Stimulated activated CD8-positive, alpha-beta memory T cell treated with anti-CD3 and anti-CD28 coated beads, Interleukin-7, amount 100 ng/mL, for 1 hour (primary cell): ENCODE results near the gene PDIA6.
"Not testable (repeated sequence)": the region's sequence is repeated elsewhere in the genome, so short reads cannot be mapped to it uniquely, and the experiment has no call there.

Source experiments
- DNase-seq, 2 donors: peaks; one replicate each; pipeline ENCODE4 v3.0.0-alpha.2; 2020; ENCODE audit warnings: low read depth in 2 of 2

Gene PDIA6

GRCh38 chr2:10780821-10781220 is 31.8 kb downstream of the PDIA6 start:
- DNase-seq: not testable (repeated sequence)

DNA sequence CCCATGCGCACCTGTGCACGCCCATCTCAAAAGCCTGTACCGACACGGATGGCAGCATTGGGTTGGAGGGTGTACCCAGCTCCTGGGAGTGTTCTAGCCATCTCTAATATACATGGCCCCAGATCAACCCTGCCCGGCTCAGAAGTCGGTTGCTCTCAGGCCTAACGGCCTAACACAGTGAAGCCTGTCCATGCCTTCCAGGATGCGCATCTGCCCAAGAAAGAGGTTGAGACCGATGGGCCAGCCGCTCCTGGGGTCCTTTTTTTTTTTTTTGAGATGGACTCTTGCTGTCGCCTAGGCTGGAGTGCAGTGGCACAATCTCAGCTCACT is 32.1 kb downstream of the PDIA6 start:
- DNase-seq: no peak

- DNase-seq: no peak
Observed at GRCh38 chr2:10779776-10780490, 32.7 kb downstream of the PDIA6 start.

DNA sequence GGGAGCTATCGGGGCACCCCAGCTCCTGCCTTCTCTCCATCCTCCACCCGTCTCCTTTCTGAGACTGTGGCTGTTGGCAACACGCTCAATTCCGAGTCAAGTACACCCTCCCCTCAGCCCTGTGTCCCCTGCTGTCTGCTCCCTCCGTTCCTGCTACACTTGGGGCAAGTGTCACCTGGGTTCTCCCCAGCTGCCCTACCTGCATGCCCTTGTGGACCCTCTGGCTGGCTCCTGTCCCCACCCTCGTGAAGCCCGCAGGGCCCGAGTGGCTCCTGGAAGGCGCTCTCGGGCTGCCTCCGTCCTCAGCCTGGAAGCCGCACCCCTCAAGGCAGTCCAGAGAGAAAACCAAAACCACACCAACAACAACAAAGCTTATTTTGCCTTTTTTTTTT is 33.9 kb downstream of the PDIA6 start:
- no peak for DNase-seq

DNA sequence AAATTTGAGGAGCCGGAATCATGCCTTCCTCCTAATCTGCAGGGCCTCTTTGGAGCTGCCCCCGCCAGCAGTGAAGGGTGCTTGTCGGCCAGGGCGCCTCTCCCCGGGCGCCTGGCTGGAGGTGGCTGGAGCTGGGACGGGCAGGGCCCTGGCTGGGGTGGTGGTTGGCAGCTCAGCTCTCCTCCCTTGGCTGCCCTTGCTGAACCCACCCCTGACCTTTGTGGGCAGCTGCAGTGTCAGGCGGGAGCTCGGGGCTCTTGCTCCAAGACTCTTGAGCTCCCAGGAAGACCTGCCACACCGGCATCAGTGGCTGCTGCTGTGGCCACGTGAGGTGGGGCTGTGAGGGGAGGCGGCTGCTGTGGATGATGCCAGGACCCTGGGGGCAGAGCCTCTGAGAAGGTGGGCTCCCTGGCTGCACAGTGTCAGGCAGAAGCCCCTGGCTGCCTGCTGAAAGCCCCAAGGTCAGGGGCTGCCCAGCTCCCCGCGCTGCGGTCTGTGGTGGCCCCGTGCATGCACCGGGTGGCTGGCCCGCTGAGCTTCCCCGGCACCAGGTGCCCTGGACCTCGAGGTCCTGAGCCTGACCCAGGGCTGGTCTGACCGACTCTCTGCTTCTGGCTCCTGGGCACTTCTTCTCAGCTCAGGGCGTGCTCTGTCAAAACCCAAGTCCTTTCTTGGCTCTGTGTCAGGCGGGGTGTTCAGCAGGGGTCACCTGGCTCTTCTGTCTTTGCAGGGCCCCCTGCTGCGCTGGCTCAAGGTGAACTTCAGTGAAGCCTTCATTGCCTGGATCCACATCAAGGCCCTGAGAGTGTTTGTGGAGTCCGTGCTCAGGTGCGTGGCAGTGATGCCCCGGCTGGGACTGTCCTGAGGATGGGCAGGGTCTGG is 34.5 kb downstream of the PDIA6 start:
- DNase-seq: no peak

DNA sequence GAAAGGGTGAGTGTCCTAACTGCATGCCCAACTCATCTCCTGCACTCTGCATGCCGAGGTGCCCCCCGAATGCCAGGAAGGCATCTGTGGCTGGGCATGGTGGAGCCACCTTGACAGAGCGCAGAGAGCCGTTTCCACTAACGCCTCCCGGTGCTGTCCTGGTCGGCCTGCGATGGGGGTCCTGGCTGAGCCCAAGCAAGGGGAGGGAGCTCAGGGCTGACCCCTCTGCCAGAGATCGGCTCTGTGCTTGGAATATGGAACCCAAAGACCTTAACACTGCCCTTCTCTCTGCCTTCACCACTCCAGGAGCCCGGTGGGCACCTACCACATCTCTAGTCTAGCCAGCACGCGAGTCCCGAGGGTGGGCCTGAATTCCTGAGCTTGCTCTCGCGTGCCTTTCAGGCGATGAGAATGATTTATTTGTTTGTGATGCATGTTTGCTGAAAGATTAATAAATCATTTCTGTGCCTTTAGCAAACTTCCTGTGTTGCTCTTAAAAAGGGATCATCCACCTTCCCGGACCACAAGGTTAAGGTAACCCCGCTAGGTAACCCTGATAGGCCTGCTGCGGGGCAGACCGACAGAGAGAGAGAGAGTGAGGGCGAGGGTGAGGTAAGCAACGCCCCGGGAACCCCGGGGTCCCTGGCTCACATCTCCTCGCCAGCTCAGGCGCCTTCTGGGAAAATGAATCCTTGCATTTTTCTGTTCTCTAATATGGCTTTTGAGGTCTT is 35.3 kb downstream of the PDIA6 start:
- DNase-seq: no peak

- no peak for DNase-seq
Observed at GRCh38 chr2:10776231-10776977, 36.2 kb downstream of the PDIA6 start.

DNA sequence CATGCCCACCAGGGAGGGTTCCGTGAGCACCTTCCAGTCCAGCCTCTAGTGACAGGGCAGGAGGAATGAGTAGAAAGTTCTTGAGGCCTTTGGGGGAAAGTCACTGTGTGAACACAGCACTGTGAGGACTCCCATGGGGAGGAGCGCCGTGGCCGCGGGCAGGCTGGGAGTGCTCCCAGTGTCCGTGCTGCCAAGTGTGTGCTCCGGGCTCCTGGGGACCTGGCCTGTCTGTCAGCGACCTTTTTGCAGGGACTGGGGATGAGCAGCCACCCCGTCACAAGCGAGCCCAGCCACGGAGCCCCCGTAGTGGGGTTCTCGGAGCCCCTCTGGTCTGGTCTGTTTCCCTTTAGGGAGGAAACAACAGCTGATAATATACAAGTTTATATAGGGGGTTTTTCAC is 36.8 kb downstream of the PDIA6 start:
- no peak for DNase-seq

- no peak for DNase-seq
Observed at GRCh38 chr2:10775021-10775780, 37.4 kb downstream of the PDIA6 start.

GRCh38 chr2:10774394-10774793 is 38.2 kb downstream of the PDIA6 start:
- DNase-seq: no peak

GRCh38 chr2:10773821-10774341 is 38.7 kb downstream of the PDIA6 start:
- no peak for DNase-seq

DNA sequence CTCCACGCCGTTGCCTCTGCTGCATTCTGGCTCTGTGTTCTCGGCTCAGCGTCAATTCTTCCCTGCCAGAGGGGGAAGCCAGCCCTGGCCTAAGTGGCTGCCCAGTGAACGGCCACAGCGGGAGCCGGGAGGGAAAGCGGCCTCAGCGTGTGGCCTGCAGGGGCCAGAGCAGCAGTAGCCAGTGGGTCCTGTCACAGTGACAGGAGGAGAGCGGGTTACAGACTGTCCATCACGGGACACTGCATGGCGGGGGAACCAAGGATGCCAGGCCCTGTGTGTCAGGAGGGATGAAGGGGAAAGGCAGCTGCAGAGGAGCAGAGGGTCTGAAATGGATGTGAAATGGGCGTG is 39.7 kb downstream of the PDIA6 start:
- no peak for DNase-seq

- no peak for DNase-seq
Observed at GRCh38 chr2:10772201-10772867, 40.3 kb downstream of the PDIA6 start.

GRCh38 chr2:10771786-10772185 is 40.8 kb downstream of the PDIA6 start:
- DNase-seq: no peak

DNA sequence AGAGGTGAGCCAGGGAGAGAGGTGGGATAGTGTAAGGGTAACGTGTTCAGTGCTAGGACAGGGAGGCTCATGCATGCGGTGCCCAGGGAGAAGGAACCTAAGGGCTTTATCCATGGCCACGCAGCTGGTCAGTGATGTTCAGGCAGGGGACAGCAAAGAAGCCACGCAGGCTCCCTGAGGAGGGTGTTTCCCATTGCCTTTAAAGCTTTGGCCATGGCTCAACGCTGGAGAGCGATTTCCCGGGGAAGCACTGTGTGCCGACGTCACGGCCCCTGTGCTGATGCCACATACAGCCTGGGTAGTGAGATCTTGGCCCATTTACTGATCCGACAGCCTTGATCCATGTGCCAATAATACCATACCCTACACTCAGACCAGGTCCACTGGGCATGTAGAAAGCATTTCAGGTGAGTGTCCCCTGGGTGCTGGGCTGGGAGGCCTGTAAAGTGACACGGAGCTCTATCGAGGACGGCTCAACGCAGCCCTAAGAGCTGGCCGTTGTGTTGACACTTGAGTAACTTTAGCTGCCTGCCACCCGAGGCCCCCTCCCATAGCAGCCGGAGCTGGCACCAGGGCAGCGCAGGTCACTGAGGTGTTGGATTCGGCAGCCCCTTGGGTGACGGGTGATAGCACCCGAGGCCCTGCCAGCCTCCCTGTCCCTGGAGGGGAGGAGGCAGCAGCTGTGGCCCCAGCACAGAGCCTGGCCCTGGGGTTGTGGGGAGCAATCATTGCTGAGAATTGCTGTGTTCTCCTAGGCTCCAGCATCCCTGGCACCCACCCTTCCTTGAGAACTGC is 41.4 kb downstream of the PDIA6 start:
- no peak for DNase-seq

DNA sequence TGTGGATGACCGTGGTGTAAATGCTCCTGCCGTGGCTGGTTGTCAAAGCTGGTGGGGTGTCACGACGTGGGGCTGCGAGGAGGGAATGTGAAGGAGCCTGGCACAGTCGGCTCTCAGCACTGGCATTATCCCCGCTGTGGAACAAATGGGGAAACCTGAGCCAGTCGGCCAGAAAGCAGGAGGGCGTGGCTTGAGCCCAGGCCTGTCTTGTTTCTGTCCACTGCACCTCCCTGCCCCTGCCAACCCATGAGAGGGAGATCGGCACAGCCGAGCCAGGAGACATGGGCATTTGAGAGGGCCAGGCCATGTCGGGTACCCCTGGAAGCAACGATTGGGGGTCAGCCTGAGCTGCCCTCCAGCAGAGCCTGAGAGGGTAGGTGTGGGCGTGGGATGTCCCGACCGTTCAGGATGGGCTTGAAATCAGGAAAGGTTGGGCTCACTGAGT is 44.5 kb downstream of the PDIA6 start:
- DNase-seq: no peak

DNA sequence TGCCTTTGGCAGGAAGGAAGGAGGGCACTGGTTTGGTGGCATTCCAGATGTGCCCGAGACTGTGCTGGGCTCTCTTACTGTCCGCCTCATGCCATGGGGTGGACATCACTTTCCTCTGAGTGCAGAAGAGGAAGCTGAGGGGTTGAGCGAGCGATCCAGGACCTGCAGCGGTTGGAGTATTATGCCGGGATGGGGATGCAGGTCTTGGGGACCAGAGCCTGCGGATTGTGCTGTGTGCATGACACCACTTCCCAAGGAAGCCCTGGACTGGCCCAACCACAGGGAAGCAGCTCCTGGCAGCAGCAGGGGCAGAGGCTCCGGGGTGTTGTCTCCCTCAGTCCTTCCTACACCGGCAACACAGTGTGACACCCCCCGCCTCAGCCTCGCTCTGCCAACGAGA is 46.7 kb downstream of the PDIA6 start:
- no peak for DNase-seq

DNA sequence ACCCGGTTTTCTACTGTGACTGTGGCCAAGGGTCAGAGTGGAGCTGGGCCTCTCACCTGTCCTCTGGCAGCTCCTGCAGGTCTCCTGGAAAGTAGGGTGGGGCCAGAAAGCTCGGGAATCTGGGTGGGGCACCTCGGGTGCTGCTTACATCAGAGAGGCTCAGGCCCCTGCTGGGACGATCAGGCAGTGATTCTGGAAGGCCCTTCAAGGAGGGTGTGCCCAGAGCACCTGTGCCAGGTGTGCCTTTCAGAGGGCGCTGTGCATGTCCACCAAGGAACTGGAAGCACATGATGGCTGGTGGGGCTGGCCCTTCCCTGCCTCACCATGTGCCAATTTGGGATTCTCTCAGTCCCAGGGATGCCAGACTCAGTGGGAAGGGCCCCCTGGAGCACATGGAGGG is 47.1 kb downstream of the PDIA6 start:
- no peak for DNase-seq

GRCh38 chr2:10764896-10765295 is 47.7 kb downstream of the PDIA6 start:
- DNase-seq: no peak
